Neuronal stem cell (in vitro differentiated cells): Measurements from ENCODE around the gene CWC27.

Source experiments
- DNase-seq: peaks from one replicate; pipeline ENCODE4 v3.0.0-alpha.2; 2013; ENCODE audit warnings: low spot score
- H2AFZ ChIP-seq: one replicate; pipeline ENCODE4 v1.6.1; 2013; ENCODE audit warnings: mild to moderate bottlenecking, low read length, inconsistent platforms
- H2AK5ac ChIP-seq: 2 replicates; pipeline ENCODE4 v1.6.1; 2013; ENCODE audit warnings: low read depth, mild to moderate bottlenecking, inconsistent platforms, low read length, moderate library complexity, mixed read lengths
- H2BK120ac ChIP-seq: 2 replicates; pipeline ENCODE4 v1.6.1; 2013; ENCODE audit warnings: low read depth, mild to moderate bottlenecking, inconsistent platforms, low read length, moderate library complexity, mixed read lengths
- H2BK12ac ChIP-seq: one replicate; pipeline ENCODE4 v1.6.1; 2013; ENCODE audit warnings: low read length, inconsistent platforms
- H2BK15ac ChIP-seq: 2 replicates; pipeline ENCODE4 v1.6.1; 2013; ENCODE audit warnings: mild to moderate bottlenecking, low read length, inconsistent platforms, mixed read lengths
- H2BK5ac ChIP-seq: one replicate; pipeline ENCODE4 v1.6.1; 2013; ENCODE audit warnings: inconsistent platforms, mild to moderate bottlenecking, low read length, moderate library complexity
- H3K14ac ChIP-seq: one replicate; pipeline ENCODE4 v1.6.1; 2013; ENCODE audit warnings: low read length, inconsistent platforms
- H3K18ac ChIP-seq: 2 replicates; pipeline ENCODE4 v1.6.1; 2013; ENCODE audit warnings: low read length, inconsistent platforms
- H3K23ac ChIP-seq: 2 replicates; pipeline ENCODE4 v1.6.1; 2013; ENCODE audit warnings: low read depth, mild to moderate bottlenecking, mixed read lengths, low read length, inconsistent platforms; ENCODE audit not compliant: poor library complexity
- H3K27ac ChIP-seq: replicated peaks from 3 replicates; pipeline ENCODE4 v1.5.1; 2013; ENCODE audit warnings: low read length, inconsistent platforms
- H3K27me3 ChIP-seq, 3 experiments: 2 replicates each; pipeline ENCODE4 v1.6.1; 2013; ENCODE audit warnings: low read length in 3 of 3, mild to moderate bottlenecking in 2 of 3, inconsistent platforms in 1 of 3, low read depth in 1 of 3, mixed read lengths in 1 of 3, moderate library complexity in 1 of 3; ENCODE audit not compliant: control insufficient read depth in 3 of 3, insufficient read depth in 3 of 3
- H3K36me3 ChIP-seq, 2 donors: replicated peaks in 1 of 2; 2 replicates each; pipeline ENCODE4 v1.6.1; 2013; ENCODE audit warnings: low read length in 2 of 2; ENCODE audit not compliant: control insufficient read depth in 2 of 2, insufficient read depth in 2 of 2
- H3K4ac ChIP-seq: 2 replicates; pipeline ENCODE4 v1.6.1; 2013; ENCODE audit warnings: inconsistent platforms, mild to moderate bottlenecking, low read length, moderate library complexity
- H3K4me1 ChIP-seq, 2 donors: 1 replicate in 1 of 2; 2 replicates in 1 of 2; pipeline ENCODE4 v1.6.1; 2013; ENCODE audit warnings: low read length in 2 of 2, low read depth in 1 of 2; ENCODE audit not compliant: control insufficient read depth in 2 of 2, insufficient read depth in 1 of 2
- H3K4me2 ChIP-seq: one replicate; pipeline ENCODE4 v1.6.1; 2013; ENCODE audit warnings: mild to moderate bottlenecking, low read length, inconsistent platforms; ENCODE audit not compliant: insufficient read depth, poor library complexity, severe bottlenecking
- H3K4me3 ChIP-seq, 2 donors: 2 replicates each; pipeline ENCODE4 v1.5.1; 2013; ENCODE audit warnings: low read length in 2 of 2, mild to moderate bottlenecking in 2 of 2, inconsistent platforms in 1 of 2, moderate library complexity in 1 of 2
- H3K79me1 ChIP-seq: one replicate; pipeline ENCODE4 v1.6.1; 2013; ENCODE audit warnings: low read depth, mild to moderate bottlenecking, inconsistent platforms, low read length, moderate library complexity
- H3K9ac ChIP-seq: one replicate; pipeline ENCODE4 v1.6.1; 2013; ENCODE audit warnings: mild to moderate bottlenecking, low read depth, low read length, inconsistent platforms; ENCODE audit not compliant: poor library complexity
- H3K9me3 ChIP-seq, 2 donors: replicated peaks in 1 of 2; 2 replicates each; pipeline versions ENCODE3 to v1.6.1; 2013; ENCODE audit warnings: low read length in 2 of 2, mild to moderate bottlenecking in 2 of 2, inconsistent platforms in 1 of 2, low read depth in 1 of 2, mixed read lengths in 1 of 2, moderate library complexity in 1 of 2; ENCODE audit not compliant: control insufficient read depth in 2 of 2, insufficient read depth in 1 of 2
- H4K8ac ChIP-seq: one replicate; pipeline ENCODE4 v1.6.1; 2013; ENCODE audit warnings: low read depth, mild to moderate bottlenecking, inconsistent platforms, low read length, moderate library complexity
- H4K91ac ChIP-seq: one replicate; pipeline ENCODE4 v1.6.1; 2013; ENCODE audit warnings: low read length, low read depth, mild to moderate bottlenecking, inconsistent platforms; ENCODE audit not compliant: poor library complexity
- WGBS, 2 donors: extraction: QIAGEN DNeasy Blood & Tissue Kit; methylation state at CpG; one replicate each; pipeline ENCODE4 v1.1.7; 2013; ENCODE audit warnings: missing lambda C conversion rate in 2 of 2, mixed read lengths in 1 of 2; ENCODE audit not compliant: insufficient read length in 2 of 2, insufficient replicate concordance in 1 of 2; ENCODE audit errors: extremely low coverage in 2 of 2; 5-methylcytosine and 5-hydroxymethylcytosine counted together

The CWC27 gene

DNA sequence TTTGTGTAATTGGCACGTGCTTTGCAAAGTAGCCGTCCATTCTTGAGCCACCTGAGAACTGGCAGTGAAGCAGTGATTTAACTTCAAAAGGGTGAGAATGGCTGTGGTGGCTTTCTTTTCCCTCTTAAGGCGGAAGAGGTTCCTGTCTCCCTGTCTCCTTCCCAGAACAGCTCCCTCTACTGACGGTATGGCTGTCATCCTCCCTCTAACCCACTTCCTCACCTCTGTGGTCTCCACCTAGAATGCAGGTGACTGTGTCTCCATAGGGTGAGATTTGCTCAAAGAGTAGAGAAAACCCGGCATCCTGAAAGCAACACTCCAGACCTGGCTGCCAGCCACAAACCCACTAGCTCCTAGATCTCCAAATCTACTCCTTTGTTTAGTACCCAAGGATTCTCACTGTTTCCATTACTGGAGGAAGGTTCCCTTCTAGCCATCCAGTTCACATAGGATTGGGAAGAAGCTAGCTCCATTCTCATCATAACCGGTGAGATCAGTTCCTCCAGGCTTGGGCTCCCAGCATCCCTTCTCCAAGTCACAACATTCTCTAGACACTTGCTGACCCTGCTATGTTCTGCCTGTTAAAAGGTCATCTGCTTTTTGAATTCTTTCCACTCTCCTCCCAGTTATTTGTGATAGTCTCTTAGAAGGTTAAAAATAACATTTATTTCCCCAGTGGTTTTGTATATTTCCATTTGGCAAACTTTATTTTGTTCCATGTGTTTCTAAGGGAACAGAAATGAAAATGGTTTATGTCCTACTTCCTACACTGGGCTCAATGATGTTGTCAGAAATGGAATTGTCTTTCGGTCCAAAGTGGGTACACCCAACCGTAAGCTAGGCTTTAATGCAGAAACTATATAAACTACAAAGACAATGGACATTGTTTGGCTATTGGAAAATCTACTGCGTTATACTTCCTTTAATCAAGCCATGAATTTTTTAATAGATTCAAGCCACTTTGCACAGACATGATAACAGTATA is 269.4 kb downstream of the CWC27 start:
- Histone ChIP-seq H2BK12ac (no peak overlapping the region), H3K4me2 (no peak overlapping the region), H3K79me1 (no peaks in the 10 kb centered on the region), H3K9me3 (no peaks in the 10 kb centered on the region), H4K8ac (no peak overlapping the region), H3K4me3 (no peak overlapping the region), H2BK5ac (no peak overlapping the region), H3K18ac (no peak overlapping the region), H3K27ac (no peak overlapping the region), H2BK120ac (no peak overlapping the region), H4K91ac (no peak overlapping the region), H3K14ac (no peak overlapping the region), H3K36me3 (no peaks in the 10 kb centered on the region), H3K4ac (no peak overlapping the region), H3K27me3 (peaks cover 0 to 4% (median 0%) of the 10 kb centered on the region in 3 experiments), H2BK15ac (no peak overlapping the region), H2AFZ (no peak overlapping the region), H2AK5ac (no peak overlapping the region), H3K9ac (no peak overlapping the region), H3K23ac (no peak overlapping the region), H3K4me1 (peaks cover 2 to 7% of the 10 kb centered on the region in 2 donors)
- no CpG with 5 or more reads among the region's 9 CpGs for WGBS, 2 donors
- DNase-seq = no peak

GRCh38 chr5:65041296-65042158 is 272.8 kb downstream of the CWC27 start:
- DNase-seq = no peak
- WGBS, 2 donors = no CpG with 5 or more reads among the region's 2 CpGs

DNA sequence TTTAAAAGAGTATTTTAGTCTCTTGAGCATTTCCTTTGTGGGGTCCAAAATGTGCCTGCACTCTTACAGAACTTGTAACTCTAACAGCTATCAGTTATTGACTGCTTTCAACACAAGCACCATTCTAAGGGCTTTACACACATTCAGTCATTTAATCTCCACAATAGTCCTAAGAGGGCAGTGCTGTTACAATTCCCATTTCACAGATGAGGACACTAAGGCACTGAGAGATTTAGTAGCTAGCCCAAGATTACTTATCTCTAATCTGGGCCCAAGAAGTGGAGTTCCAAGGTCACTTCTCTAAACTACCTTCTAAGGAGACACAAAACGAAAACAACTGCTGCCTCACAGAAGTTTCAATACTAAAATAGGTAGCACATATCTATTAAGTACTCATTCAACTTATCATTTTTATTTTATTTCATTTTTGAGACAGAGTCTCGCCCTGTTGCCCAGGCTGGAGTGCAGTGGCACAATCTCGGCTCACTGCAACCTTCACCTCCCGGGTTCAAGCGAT is 275.2 kb downstream of the CWC27 start:
- H3K18ac ChIP-seq = no peak overlapping the region
- no peak overlapping the region for H4K91ac ChIP-seq
- H2AFZ ChIP-seq = no peak overlapping the region
- no peak for DNase-seq
- H4K8ac ChIP-seq = no peak overlapping the region
- H3K36me3 ChIP-seq = no peaks in the 10 kb centered on the region
- no peak overlapping the region for H2BK5ac ChIP-seq
- H2AK5ac ChIP-seq = no peak overlapping the region
- no peak overlapping the region for H3K27ac ChIP-seq
- H3K9me3 ChIP-seq = no peaks in the 10 kb centered on the region
- no peaks in the 10 kb centered on the region for H3K79me1 ChIP-seq
- no peak overlapping the region for H2BK15ac ChIP-seq
- H3K14ac ChIP-seq = no peak overlapping the region
- H3K9ac ChIP-seq = no peak overlapping the region
- H3K4ac ChIP-seq = no peak overlapping the region
- no CpG with 5 or more reads among the region's 5 CpGs for whole genome bisulfite sequencing, 2 donors
- no peak overlapping the region for H2BK120ac ChIP-seq
- H3K27me3 ChIP-seq = peaks cover 0 to 4% (median 0%) of the 10 kb centered on the region in 3 experiments
- no peak overlapping the region for H2BK12ac ChIP-seq
- no peaks in the 10 kb centered on the region for H3K4me1 ChIP-seq
- H3K4me3 ChIP-seq = no peak overlapping the region
- H3K4me2 ChIP-seq = no peak overlapping the region
- no peak overlapping the region for H3K23ac ChIP-seq

More at GRCh38 chr5:65041296-65042158, 272.8 kb downstream of the CWC27 start:
- no peak overlapping the region for H3K14ac ChIP-seq
- H2BK5ac ChIP-seq = no peak overlapping the region
- H3K18ac ChIP-seq = no peak overlapping the region
- H3K79me1 ChIP-seq = no peaks in the 10 kb centered on the region
- no peaks in the 10 kb centered on the region for H3K9me3 ChIP-seq
- H4K8ac ChIP-seq = no peak overlapping the region
- peaks cover 0 to 4% (median 0%) of the 10 kb centered on the region in 3 experiments for H3K27me3 ChIP-seq
- no peak overlapping the region for H2BK12ac ChIP-seq
- H3K23ac ChIP-seq = no peak overlapping the region
- H3K27ac ChIP-seq = no peak overlapping the region
- no peak overlapping the region for H2AK5ac ChIP-seq
- no peak overlapping the region for H3K4ac ChIP-seq
- no peak overlapping the region for H2AFZ ChIP-seq
- H4K91ac ChIP-seq = no peak overlapping the region
- H3K9ac ChIP-seq = no peak overlapping the region
- H2BK120ac ChIP-seq = no peak overlapping the region
- H3K4me1 ChIP-seq = no peaks in the 10 kb centered on the region
- H3K4me2 ChIP-seq = no peak overlapping the region
- no peaks in the 10 kb centered on the region for H3K36me3 ChIP-seq
- no peak overlapping the region for H3K4me3 ChIP-seq
- no peak overlapping the region for H2BK15ac ChIP-seq
